GM04504 (cell line): ENCODE data around the gene ARMS2.
A peak's percentile ranks its signal among the peaks of the same experiment; 100 is the strongest.

Experiments
- DNase-seq: peaks from one replicate; pipeline ENCODE4 v3.0.0-alpha.2; 2012; ENCODE audit warnings: low read depth

The ARMS2 gene

DNA sequence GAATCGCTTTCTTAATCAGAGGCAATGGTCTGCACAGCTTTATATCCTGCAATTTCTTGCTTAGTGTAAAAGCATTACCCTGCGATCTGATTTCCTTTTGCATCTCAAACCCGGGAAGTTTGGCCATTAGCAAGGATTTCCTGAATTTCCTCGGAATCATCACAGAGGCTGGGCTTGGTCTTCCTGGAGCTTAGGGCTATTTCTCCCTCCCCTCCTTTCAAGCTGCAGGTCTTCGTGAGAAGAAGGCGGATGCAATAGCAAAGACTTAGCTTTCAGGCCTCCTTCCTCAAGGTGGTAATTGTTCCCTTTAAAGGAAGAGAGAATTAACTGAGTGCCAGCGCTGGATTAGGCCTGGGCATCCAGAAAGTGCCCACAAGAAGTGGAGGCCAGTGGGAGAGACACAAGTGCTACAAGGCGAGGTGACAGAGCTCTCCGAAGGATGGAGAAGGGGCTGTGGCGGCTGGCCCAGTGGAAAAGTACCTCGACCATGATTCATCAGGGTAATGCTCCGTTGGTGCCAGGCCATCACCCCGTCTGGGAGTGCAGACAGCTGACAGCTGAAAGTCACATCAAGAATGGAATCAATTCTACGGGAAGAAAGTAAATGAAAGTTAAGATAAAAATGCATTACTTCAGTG is 4.0 kb upstream of the ARMS2 start:
- no peak for DNase-seq

DNA sequence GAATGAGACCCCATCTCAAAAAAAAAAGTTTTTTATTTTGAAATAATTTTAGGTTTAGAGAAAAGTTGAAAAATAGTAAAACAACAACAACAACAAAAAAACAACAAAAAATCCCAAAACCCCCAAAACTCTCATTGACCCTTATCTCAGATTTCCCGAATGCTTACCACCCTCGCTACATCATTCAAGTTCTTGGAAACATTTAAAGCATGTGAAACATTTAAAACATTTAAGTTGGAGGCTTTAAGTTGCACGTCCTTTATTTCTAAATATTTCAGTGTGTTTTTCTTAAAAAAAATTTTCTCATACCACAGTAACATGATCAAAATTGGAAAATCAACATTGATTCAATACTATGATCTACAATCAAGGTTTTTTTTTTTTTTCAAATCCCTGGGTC is 382 bp upstream of the ARMS2 start:
- DNase-seq = no peak

DNA sequence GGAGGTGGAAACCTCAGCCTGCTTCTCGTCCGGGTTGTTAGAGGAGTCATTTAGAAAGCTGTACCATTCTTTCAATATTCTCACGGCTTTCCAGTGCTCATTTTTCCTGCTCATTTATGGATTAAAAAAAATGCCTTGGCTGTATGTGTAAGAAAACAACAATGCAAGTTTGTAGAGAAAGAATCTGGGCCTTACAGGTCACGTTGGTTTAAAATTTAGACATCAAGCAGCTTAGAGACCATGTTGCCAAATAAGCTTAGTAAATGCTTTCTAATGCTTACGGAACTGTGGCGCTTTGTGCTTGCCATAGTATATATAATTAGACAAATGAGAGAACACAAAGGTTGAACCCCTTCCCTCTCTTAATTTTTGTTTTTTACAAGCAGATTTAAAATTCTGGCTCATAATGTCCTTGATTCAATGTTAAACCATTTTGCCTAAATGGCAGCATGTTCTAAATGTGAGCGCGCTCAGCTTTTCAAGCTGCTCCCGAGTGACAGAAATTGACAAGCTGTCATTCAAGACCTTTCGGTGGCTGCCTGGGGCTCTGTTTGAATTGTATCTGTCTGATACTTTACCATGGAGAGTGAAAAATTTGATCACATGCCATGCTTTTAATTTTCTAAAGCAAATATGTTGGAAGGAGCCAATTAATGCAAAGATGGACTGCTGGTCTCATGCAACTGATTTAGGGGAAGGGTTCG is 1.1 kb downstream of the ARMS2 start:
- no peak for DNase-seq

DNA sequence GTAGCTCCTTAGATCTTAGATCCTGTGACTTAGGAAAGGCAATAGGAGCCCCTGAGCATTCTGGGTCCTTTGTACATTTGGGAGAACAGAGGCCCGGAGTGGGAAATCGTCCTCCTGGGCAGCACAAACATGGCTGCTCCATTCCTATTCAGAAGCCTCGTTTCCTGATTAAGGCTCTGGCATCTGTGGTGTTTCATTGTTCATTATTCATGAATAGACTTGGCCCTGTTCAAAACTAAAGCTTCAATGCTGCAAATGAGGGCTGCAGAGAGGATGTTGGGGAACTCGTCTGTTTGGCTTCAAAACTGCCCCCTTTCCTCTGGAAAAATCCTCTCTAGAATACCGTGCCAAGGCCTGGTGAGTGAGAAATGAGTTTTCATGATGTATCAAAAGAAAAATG is 3.5 kb downstream of the ARMS2 start:
- no peak for DNase-seq

DNA sequence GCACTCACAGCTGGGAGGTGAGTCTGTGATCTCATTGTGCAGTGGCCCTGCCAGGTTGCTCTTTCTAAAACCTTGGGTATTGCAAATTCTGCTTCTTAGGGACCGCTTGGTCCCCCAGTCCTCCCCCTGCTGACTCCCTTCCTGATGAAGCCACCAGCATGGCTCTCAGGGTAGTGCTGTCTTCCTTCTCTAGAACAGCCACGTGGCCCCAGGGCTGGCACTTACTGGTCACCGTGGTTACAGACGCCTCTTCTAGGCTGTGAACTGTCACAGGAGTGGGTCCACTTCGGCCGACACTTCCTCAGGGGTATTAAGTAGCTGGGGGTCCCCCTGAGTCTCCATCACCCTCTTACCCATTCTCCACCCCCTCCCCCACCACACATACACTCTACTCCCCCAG is 4.2 kb downstream of the ARMS2 start:
- no peak for DNase-seq

DNA sequence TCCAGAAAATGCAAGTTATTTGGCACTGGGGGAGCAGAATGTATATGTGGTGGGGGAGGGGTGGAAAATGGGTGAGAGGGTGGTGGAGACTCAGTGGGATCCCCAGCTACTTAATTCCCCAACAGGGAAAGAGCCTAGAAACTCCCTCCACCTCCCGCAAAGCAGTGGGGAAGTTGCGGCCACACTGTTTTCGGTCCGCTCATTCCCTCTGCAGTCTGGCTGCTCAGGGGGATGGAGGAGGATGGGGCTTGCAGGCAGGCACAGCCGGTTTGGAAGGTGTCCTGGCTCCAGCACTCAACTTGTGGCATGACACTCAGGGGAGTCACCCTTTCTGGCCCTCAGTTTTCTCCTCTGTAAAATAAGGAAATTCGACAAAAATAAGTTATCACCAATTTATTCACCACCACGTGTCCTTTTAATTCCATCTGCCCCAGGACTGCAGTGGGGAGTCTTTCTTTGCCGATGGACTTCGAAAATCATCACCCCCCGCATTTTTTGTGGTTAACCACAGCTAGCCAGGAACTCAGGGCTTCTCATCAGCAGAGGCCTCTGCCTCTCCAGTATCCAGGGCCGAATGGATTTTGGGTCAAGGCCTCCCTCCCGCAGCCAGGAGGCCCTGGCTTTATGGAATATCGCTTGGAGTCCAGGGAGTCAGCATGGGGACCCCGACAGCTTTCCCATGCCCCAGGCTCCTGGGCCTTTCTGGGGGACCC is 5.3 kb downstream of the ARMS2 start:
- DNase-seq = no peak

DNA sequence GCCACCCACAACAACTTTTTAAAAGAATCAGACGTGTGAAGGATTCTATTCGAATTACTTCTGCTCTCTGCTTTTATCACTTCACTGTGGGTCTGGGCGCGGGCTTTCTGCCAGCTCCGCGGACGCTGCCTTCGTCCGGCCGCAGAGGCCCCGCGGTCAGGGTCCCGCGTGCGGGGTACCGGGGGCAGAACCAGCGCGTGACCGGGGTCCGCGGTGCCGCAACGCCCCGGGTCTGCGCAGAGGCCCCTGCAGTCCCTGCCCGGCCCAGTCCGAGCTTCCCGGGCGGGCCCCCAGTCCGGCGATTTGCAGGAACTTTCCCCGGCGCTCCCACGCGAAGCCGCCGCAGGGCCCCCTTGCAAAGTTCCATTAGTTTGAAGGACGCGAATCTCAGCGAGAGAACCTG is 6.4 kb downstream of the ARMS2 start:
- no peak for DNase-seq

DNA sequence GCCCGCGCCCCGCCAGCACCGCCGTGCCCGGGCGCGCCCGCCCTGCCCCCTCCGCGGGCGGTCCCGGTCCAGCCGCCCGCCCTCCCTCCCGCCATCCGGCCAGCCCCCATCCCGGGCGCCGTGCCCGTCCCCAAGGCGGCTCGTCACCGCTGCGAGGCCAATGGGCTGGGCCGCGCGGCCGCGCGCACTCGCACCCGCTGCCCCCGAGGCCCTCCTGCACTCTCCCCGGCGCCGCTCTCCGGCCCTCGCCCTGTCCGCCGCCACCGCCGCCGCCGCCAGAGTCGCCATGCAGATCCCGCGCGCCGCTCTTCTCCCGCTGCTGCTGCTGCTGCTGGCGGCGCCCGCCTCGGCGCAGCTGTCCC is 6.9 kb downstream of the ARMS2 start, which contains the start of gene HTRA1:
TSS of gene HTRA1 (plus strand) at position 187 of the 362 bp plus-strand sequence. CDS start at position 287, 100 bp downstream.
- peak; percentile 67 for DNase-seq

DNA sequence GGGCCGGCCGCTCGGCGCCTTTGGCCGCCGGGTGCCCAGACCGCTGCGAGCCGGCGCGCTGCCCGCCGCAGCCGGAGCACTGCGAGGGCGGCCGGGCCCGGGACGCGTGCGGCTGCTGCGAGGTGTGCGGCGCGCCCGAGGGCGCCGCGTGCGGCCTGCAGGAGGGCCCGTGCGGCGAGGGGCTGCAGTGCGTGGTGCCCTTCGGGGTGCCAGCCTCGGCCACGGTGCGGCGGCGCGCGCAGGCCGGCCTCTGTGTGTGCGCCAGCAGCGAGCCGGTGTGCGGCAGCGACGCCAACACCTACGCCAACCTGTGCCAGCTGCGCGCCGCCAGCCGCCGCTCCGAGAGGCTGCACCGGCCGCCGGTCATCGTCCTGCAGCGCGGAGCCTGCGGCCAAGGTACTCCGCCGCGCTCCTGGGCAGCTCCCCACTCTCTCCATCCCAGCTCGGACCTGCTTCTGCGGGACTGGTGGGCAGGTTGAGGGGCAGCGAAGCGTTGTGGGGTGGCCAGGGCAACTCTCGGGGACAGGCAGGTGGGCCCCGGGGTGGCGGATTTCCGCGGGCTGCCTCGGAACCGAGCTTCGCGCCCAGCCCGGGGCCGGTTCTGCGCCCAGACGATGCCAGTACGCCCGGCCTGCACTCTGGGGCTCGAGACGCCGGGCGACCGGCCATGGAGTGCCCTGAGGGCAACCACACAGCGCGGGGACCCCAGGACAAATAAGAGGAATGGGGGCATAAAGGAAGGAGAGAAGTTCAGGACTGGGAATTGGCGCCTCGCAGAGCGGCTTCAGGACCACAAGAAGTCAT is 7.5 kb downstream of the ARMS2 start:
- DNase-seq = no peak

DNA sequence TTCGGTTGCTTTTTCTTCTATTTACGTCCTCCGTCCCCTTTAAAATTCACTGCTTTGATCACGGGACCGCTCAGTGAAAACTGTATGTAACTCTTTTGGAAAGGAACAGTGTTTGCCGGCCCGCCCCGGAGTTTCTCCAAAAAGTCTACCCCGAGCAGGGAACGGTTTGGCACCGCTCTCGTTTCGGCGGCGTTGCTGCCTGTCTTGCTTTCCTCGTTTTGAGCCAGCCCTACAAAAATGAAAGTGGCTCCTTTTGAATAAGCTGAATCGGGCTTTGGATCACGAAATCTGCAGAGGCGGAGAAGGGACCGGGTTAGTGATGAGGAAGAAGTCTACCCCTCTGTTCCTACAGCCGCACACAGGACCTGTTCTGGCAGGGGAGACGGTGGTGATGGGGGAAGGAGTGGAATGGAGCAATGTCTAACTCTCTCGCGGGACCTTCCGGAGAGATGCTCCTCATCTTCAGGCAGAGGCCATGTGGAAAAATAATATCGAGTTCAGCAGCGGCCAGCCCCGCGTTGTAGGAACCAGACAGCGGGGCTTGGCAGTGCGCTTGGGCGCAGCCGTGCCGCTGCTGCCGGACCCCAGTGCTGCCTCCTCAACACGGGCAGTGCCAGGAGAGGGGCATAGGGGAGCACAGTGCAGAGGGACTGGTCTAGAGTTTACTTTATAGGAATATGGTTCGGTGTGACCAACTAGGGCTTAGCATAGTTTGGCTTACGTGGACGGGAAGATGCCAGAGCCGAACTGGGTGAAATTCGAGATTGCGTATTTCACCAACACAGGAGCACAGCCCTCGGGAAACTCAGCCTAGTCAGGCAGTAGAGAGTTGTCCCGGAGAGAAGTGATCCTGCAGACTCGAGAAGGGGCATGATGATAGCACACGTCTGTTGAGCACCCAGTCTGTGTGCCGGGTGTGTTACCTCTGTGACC is 8.3 kb downstream of the ARMS2 start:
- DNase-seq = no peak

DNA sequence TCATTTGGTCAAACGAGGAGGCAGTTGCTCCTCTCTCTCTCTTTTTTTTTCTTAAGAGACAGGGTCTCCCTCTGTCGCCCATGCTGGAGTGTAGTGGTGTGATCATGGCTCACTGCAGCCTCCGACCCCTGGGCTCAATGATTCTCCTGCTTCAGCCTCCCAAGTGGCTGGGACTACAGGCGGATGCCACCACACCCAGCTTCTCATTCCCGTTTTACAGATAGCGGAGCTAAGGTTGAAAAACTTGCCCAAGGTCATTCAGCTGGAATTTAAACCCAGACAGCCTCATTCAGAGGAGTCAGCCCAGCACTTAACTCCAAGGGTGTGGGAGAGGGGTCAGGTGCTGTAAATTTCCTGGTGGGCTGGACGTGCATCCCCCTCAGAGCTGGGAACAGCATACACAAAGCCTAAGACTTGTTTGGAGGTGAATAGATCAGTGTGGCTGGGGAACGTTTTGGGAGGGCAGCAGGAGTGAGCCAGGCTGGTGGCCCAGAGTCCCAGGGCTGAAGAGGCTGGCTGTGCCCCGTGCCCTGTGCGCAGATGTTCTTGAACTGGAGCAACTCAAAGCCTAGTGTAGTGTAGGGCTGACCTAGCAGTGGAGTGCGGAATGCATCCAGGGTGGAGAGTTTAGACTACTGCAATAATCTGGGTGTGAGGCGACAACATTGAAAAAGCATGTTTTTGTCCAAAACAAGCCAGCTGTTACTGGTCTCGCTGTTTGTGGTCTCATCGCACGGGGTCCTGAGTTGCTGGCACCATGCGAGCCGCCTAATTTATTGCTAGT is 9.2 kb downstream of the ARMS2 start:
- DNase-seq = no peak

DNA sequence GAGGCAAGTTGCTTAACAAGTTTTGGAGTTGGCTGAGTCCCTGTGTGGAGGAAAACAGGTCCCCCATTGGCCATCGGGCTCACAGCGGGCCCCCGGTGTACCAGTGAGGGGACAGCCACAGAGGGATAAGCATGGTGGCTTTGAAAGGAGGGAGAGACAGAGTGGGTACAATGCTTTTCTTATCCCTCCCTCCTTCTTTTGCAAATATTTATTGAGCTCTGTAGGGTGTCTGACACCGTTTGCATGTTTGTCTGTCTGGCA is 9.7 kb downstream of the ARMS2 start:
- no peak for DNase-seq

DNA sequence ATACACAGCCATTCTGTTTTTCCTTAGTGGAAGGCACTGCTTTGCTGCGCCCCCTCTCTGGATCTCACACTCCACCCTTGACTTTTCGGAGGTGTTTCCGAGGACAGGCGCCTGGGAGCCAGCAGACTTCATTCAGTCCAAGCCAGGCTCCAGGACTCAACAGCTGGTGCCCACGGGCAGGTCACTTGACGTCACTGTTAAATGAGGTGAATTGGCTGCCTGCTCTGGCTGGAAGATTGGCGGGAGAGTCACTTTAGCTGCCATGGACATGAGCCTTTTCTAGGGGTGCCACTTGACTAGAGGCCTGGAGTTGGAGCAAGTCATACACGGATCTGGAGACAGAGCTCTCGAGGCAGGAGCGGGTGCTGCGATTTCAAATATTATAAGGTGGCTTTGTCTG is 10.1 kb downstream of the ARMS2 start:
- DNase-seq = no peak

DNA sequence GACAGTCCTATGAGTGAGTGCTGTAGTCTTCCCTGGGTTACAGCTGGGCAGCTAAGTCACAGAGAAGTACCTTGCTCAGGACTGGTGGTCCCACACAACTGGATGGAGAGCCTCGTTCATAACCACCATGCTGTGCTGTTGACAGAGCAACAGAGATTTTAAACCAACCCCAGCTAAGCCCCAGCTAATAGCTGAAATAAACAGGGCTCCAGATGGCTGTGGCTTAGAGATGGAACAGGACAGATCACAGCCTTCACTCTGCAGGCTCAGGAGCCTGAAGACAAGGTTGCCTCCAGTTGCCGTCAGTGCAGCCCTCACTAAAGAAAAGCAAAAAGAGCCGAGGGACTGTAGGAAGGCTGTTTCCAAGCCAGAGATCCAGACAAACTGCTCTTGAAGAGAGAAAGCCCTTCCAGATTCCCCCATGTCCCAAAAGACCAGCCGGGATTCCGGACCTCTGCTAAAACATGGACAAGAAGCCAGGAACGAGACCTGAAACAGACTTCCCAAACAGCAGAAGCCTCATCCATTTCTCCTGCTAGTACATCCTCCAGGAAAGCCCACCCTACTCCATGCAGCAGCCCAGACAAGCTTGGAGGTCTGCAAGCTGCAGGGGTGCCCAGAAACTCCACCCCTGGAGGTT is 11.1 kb downstream of the ARMS2 start:
- DNase-seq = no peak

DNA sequence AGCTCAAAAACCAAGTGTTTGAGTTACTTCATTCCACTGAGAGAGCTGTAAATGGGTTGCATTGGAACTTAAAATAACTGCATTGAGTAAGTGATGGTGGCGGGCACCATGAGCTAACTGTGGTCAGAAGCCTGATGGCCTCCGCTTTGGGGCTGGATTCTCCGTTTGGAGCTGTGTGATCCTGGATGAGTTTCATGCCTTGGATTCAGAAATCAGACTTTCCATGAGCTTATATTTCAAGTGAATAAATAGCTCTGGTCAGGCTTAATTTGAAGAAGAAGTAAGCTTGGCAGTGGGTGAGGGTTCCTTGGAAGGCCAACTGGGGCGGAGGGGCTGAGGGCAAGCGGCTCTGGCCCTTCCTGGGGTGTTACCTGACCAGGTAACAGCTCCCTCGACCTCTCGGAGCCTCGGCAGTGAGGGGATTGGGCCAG is 12.5 kb downstream of the ARMS2 start:
- DNase-seq = no peak

DNA sequence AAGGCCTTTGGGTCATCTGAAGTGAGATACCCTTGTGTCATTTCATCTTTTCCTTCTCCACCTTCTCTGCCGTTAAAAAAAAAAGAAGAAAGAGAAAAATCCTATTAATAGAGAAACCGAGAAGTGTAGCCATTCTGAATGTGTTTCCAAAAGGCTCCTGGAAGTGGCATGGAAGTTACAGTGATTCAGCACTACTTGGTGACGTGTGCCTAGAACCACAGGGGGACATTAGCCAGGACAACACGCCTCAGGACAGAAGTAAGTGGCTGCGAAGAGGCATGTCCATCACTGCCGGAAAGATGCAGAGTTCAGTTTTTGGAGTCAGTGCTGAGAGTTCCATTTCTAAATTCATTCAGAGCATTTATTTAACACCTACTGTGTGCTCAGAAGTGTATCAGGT is 13.2 kb downstream of the ARMS2 start:
- DNase-seq = no peak

DNA sequence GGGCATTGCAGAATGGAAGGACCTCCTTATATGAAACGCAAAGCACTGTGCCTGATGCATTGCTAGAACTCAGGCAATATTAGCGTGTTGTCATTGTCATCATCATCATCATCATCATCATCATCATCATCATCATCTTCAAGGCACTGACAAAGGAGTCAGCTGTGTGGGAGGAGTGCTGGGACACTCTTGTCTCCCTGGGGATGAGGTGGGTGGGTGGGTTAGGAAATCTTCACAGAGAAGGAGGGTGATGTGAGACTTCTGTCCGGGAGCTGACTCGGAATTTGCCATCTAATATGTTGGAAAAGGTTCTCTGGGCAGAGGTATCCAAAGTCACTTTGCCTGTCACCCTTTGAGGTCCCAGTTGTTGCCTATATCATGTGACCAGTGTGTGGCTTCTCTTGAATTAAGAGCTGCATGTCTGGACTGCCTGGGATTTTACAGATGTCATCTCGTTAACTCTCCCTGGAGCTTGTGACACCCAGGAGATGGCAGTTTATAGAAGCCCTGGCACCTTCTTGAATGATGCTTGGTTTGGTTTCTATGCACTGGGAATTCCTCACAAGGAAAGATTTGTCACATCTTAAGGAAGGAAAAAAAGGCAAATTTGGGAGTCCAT is 14.0 kb downstream of the ARMS2 start:
- DNase-seq = no peak

DNA sequence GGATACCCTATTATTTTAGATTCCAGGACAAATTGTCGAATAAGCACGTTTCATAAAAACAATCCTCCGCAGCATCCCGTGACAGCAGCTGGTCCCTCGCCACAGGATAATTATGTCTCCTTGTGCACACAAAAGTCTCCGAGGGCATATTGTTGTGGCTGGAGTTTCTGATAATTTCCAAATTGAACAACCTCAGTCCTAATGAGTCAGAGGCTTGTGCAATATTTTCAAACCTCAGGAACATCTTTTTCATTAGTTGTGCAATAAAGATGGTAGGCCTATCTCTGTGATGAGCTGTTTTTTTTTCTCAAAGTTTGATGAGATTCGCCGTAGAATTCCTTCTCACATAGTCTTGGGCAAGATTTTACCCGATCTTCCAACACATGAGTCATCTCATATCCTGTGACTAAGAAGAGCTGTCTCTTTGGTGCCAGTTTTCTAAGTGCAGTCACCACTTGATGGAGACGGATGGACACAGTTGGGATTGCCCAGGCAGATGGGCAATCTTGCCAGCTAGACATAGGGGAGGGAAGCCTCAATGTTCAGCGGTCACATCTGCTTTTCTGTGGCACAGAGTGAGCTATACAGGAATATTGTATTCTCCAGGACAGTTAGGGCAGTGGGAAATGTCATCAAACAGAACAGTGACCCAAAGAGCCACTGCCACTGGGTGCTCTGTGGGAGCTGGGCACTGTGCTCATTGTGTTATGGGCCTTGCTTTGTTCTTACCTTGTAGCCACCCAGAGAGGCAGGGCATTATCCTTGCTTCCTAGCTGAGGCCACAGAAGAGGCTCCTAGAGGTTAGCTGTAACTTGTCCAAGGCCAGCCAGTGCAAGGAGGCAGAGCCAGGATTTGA is 14.7 kb downstream of the ARMS2 start:
- peak; percentile 99 for DNase-seq

DNA sequence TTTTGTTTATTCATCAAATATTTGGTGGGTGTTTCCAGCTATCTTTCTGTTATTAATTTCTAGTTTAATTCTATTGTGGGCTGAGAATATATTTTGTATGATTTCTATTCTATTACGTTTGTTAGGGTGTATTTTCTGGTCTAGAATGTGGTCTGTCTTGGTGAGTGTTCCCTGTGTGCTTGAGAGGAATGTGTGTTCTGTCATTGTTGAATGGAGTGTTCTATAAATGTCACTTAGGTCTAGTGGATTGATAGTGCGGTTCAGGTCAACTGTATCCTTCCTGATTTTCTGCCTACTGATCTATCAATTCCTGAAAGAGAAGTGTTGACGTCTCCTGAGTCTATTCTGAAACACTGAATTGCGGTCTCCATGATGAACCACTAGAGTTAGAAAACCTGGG is 15.4 kb downstream of the ARMS2 start:
- DNase-seq = no peak
